PC-3 (cell line): ENCODE results near the gene TGM5.

ENCODE experiments used
- CTCF ChIP-seq: fragments of 300-600 bp; sonication (generic); conservative IDR thresholded peaks from 2 replicates; pipeline ENCODE4 v1.5.1; 2017; ENCODE audit warnings: antibody characterized with exemption, low read depth, mild to moderate bottlenecking, low read length
- EZH2 ChIP-seq: fragments of 300-600 bp; sonication (generic); IDR thresholded peaks from one replicate; pipeline ENCODE4 v1.6.1; 2017; ENCODE audit warnings: antibody characterized with exemption, mild to moderate bottlenecking, low read length; ENCODE audit not compliant: unreplicated experiment
- EZH2phosphoT487 ChIP-seq: fragments of 300-600 bp; sonication (generic); IDR thresholded peaks from 2 replicates; pipeline ENCODE4 v1.6.1; 2018; ENCODE audit warnings: mild to moderate bottlenecking, antibody characterized with exemption, low read length, borderline replicate concordance

- no peak for TF ChIP-seq EZH2
- TF ChIP-seq CTCF, result no peak
- no peak for TF ChIP-seq EZH2phosphoT487
Observed at GRCh38 chr15:43242616-43243015, 24.1 kb downstream of the TGM5 start.
